T-helper 9 cell (primary cell): ENCODE data around the gene USHBP1.

Source experiments
- DNase-seq: peaks from one replicate; pipeline ENCODE4 v3.0.0-alpha.2; 2020

Gene USHBP1

DNA sequence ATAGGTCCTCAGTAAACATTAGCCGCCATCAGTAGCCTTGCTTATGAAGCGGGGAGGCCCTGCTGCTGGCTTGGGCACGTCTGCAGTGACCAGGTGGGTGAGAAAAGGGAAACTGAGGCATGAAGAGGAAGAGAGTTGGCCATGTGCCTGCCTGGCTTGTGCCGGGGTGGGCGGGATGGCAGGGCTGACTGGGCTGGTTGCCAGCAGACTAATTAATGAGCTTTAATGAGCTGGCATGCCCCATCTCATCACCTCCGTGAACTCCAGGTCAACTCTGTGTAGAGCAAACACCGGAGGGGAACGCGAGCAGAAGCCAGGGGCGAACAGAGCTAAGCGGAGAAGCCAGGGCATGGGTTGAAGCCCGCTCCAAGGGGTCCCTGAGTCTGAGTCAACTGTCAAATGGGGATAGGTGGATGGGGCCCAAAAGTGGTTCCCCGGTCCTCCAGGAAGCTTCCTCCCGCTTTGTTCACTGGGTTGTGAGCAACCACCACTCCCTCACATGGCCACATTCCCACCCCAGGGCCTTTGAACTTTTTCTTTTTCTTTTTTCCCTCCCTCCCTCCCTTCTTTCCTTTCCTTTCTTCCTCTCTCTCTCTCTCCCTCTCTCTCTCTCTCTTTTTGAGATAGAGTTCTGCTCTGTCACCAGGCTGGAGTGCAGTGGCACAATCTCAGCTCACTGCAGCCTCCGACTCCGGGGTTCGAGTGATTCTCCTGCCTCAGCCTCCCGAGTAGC is 27.6 kb downstream of the USHBP1 start:
- DNase-seq, result no peak

DNA sequence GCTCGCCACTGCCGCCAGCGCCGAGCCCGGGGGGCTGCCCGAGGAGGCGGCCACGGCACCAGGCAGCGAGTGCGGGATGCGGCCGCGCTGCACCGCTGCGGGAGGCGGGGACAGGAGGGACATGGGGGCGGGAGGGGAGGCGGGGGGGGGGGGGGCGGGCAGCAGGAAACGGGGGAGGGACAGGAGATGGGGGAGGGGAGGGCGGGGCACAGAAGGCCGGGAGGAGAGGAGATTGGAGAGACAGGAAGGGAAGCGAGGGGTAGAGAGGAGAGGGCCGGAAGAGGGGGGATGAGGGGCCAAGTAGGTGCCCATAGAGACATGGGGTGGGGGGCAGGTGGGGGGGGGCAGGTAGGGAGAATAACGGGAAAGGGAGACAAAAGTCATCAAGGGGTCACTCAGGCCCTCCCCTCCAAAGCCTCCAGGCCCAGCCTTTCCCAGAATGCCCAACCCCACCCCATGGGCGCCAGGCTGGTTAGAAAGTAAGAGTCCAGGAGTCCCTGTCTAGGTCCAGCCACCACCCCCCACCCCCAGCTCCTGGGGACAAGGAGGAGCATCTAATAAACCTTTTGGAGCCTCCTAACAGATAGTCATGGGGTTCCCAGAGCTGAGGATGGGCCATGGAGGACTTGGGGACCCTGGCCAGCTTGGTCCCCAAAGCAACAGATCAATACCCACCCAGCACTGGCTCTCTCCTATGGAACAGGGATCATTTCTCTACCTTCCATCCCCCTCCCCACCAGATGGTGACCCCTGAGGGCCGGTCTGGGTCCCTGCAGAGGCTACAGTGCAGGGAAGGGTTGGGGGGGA is 28.4 kb downstream of the USHBP1 start:
- no peak for DNase-seq

DNA sequence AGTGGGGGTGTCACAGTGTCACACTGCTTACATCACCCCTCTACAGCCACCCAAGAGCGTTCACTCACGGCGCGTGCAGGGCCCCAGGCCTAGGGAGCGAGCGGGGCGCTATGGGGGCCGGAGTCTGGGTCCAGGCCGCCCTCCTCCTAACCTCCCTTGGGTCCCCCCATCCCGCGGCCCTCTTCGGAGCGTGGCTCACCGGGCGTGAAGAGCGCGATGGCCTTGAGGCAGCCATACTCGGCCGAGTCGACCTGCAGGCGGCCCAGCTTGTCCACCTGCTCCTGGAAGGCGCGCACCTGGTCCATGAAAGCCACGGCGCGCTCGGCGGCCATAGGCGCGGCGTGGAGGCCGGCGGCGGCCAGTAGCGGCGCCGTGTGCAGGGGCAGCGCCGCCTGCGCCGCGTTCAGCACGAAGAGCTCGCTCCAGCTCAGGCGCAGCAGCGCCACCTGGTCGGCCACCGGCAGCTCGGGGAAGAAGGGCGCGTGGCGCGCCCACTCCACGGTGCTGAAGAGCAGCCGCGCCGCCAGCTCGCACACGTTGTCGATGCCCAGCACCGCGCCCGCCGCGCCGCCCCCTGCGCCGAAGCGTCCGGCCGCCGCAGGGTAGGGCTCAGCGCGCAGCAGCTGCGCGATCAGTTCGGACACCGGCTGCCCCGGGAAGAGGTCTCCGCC is 29.1 kb downstream of the USHBP1 start:
- peak; percentile 64 for DNase-seq

DNA sequence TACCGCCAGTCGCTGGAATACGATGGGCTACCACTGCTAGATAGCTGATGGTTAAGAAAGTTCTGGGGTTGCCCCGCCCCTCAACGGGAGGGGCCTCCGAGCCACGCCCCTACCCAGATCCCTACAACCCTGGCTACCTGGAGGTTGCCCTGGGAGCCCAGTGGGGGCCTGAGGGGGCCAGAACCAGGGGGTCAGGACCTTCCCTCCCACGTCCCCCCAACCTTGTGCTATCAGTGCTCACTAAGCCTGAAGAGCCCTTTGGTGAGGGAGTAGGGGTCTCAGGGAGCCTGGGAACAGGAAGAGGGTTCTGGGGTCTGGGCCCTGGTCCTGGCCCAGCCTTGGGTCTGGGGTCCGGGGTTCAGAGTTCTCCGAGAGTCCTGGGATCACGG is 29.6 kb downstream of the USHBP1 start:
- peak; percentile 39 for DNase-seq

DNA sequence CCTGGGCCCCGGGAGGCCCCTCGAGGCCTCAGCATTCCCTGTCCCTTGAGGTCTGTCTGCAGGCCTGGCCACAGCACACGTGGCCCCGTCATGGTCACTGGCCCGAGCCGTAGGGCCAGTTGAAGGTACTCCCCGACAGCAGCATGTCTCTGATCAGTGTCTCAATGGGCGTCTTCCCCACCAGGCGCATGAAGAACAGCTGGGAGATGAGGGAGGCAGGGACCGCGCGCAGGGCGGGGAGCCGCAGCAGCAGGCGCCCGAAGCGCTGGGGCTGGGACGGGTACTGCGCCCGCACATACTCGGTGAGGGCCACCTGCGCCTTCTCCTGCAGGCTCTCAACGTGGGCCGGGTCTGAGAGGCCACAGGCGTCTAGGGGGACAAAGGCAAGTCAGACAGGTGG is 32.3 kb downstream of the USHBP1 start:
- no peak for DNase-seq

DNA sequence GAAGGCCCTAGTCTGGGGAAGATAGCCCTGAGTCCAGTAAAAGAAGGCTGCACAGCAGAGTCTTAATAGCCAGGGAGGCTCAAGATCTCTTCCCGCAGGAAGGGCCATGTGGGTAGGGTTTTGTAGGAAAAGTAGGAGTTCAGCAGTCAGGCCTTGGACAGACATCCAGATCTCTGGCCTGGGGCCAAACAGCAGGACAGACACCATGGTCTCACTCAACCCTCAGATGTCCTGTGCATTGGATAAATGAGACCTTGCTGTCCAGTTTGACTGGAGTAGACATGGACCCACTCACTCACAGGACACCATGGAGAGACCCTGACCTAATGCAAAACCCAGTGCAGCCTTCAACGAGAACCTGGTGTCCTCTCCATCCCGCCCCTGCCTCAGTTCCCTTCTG is 34.7 kb downstream of the USHBP1 start:
- DNase-seq, result no peak

DNA sequence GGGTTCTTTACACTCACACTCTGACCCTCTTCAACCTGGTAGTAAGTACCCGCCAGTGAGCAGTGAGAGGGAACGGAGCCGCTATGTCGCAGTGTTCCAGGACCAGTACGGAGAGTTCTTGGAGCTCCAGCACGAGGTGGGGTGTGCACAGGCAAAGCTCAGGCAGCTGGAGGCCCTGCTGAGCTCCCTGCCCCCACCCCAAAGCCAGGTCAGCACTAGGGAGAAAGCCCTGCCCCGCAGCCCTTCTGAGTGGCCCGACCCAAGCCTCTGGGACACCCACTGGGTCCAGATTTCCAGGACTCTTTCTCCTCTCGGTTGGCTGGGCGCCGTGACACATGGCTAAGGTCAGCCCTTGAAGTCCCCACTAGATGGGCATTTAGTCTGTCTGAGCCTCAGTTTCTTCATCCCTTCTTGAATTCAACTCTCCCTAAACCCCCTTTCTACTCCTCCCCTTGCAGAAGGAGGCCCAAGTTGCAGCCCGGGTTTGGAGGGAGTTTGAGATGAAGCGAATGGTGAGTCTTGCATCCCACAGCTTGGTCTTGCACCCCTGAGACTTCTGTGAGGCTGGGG is 36.7 kb downstream of the USHBP1 start:
- no peak for DNase-seq

DNA sequence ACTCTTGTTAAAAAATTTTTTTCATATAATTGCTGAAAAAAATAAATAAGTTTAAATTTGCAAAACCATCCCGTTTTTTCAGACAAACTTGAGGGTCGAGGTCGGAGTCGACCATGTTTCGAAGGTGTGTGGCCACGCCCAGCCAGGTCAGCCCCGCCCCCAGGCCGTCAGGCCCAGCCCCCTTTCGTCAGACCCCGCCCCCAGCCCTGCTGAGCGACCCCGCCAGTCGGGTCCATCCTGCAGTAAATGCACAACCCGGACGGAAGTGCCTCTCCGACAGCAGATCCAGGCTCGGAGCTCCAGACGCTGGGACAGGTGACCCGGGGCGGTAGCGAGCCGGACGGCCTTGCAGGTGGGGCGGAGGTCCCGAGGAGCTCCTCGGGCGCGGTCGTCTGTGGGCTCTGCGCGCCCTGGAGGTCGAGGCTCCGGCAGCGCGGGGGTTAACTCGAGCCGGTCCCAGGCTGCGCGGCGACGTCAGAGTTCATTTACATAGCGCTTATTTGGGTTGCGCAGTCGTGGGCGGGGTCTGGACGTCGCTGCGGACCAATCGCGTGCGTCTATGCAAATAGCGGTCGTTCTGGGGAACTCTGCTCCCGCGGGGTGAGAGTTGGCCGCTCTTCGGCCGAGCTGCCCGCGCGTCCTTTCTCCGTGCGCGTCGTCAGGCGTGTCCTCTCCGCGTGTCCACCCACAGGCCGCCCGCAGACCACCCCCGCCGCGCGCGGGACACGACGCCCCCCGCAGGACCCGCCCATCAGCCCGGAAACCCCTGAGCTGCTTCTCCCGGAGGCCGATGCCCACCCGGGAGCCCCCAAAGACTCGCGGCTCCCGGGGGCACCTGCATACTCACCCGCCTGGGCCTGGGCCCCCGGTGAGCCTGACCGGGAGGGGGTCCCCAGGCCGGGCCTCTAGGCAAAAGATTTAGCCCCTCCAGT is 38.3 kb downstream of the USHBP1 start, which contains the start of gene OCEL1:
Gene OCEL1, plus strand, starts transcription at position 225 of the 932 bp plus-strand sequence. Its CDS starts 22 bp downstream, at position 247.
- peak; percentile 94 for DNase-seq

DNA sequence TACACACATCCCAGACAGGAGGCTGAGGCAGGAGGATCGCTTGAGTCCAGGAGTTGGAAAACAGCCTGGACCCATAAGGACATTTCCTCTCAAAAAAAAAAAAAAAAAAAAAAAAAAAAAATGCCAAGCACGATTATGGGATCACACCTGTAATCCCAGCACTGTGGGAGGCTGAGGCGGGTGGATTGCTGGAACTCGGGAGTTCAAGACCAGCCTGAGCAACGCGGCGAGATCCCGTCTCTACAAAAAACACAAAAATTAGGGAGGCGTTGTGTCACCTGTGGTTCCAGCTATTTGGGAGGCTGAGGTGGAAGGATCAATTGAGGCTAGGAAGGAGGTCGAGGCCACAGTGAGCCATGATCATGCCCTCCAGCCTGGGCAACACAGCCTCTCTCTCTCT is 39.5 kb downstream of the USHBP1 start:
- no peak for DNase-seq

DNA sequence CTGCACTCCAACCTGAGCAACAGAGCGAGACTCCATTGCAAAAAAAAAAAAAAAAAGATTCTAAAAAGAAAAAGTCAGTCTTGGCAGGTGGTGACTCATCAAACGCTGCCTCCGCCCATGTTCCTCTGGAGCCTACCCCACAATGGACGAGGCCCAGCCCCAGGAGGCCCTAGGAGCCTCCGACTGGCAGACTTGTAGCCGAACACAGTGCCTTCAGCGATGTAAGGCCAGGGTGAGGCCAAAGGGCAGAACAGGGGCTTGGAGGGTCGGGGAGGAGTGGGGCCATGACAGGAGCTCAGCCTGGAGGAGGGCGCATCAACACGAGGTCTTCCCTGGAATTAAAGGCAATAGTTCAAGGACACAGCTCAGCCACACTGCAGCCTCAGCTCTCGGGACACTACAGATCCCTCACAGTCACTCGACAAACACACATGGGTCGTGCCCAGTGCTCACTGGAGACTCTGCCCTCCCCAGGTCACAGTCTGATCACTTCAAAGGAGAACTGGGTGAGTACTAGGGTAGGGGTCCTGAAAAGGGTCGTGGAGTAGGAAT is 44.3 kb downstream of the USHBP1 start:
- no peak for DNase-seq

DNA sequence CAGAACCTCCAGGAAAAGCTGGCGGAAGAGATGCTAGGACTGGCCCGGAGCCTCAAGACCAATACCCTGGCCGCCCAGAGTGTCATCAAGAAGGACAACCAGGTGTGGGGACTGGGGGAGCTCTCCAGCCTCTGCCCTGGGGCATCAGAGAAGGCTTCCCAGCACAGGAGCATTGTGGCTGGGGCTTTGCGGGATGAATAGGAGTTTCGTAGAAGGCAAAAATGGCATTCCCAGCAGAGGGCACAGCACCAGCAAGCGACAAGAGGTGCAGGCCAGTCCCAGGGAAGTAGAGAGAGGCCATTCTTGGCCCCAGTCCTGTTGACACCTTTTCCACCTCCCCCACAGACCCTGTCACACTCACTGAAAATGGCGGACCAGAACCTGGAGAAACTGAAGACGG is 45.3 kb downstream of the USHBP1 start:
- no peak for DNase-seq

DNA sequence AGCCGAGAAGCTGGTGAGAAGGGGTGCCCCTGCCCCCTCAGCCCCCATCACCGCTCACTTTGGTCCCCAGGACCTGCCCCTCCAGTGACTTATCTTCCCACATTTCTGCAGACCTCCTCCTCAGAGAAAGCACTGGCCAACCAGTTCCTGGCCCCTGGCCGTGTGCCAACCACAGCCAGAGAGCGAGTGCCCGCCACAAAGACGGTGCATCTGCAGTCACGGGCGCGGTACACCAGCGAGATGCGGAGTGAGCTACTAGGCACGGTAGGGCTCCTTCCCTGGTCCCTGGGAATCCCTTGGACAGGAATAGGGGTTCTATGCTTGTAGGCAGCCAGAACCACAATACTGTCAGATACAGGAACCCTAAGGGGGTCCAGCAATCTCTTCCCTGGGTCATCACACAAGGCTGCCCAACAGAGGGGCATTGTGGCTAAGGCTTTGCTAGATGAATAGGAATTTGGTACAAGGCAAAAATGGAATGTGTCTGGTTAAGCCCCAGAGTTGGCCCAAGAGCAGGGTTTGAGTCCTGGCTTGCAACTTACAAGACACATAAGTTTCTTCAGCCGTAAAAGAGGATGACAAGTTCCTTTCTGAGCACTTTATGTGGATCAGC is 48.4 kb downstream of the USHBP1 start:
- DNase-seq, result no peak

DNA sequence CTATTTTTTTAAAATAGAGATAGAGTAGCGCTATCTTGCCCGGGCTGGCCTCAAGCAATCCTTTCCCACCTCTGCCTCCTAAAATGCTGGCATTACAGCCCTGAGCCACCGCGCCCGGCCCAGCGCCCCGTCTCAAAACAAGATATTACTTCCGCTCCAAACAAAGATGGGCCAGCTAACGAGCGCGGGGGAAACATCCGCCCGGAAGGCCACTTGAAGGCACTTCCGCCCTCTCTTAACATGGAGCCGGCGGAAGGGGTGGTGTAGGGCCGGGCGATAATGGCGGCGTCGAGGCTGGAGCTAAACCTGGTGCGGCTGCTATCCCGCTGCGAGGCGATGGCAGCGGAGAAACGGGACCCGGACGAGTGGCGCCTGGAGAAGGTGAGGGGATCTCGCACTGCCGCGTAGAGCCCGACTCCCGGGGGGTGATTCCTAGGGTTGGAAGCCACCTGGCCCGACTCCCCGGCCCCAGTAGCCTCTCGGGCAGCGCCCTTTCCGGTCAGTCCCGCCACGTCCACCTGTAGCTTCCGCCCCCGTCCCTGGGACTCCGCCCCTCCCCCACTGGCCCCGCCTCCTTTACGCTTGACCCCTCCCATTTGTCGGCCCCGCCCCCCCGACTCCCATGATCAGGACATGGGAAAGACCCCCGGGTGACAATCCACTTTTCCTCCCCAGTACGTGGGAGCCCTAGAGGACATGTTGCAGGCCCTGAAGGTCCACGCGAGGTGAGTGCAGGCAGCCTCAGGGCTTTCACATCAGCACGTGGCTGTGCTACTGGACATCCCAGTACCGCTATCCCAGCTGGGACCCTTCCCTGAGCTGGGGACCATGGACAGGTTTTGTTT is 49.2 kb downstream of the USHBP1 start, which contains the start of gene USE1:
Gene USE1, plus strand, starts transcription at position 231 of the 845 bp plus-strand sequence. Its CDS starts 49 bp downstream, at position 280.
- peak; percentile 82 for DNase-seq

DNA sequence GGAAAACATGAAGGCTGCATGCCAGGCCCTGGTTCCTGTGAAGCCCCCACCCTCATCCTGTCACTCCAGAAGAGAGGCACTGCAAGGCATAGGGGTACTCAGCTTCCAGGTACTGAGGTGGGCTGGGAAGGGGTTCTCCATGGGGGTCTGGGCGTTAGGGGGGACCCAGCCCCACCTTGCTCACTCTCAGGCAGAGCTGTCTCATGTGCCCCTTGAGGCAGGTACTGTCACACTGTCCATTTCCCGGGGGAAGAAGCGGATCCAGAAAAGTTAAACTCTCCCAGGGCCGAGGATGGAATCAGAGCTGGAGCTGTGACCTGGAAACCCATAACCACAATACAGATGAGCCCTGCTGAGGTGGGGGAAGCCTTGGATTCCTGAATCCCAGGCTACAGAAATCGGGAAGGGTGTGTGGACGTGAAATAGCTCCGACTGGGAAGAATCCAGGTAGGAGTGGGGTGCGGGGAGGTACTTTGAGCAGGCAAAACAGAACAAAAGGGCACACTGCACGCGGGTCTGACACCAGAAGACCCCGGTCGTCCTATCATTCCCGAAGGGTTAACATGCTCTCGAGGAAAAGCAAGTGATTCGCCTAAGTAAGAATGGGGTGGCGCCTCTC is 49.9 kb downstream of the USHBP1 start:
- no peak for DNase-seq

DNA sequence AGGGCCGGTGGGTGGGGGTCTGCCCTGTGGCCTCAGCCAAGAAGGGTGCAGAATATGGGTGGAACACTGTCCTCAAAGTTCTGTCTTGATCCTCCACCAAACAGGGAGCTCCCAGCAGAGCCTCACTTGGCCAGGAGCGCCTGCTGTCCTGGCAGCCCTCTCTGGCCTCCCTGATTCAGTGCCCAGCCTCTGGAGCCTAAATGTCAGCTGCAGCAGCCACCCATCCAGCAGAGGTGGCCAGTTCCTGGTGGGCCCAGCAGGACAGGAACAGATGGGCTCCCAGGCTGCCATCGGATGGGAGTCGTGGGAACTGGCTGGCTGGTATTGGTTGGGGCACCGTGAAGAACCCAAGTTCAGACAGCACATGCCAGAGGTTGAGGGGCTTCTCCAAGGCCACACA is 51.2 kb downstream of the USHBP1 start:
- DNase-seq, result no peak

DNA sequence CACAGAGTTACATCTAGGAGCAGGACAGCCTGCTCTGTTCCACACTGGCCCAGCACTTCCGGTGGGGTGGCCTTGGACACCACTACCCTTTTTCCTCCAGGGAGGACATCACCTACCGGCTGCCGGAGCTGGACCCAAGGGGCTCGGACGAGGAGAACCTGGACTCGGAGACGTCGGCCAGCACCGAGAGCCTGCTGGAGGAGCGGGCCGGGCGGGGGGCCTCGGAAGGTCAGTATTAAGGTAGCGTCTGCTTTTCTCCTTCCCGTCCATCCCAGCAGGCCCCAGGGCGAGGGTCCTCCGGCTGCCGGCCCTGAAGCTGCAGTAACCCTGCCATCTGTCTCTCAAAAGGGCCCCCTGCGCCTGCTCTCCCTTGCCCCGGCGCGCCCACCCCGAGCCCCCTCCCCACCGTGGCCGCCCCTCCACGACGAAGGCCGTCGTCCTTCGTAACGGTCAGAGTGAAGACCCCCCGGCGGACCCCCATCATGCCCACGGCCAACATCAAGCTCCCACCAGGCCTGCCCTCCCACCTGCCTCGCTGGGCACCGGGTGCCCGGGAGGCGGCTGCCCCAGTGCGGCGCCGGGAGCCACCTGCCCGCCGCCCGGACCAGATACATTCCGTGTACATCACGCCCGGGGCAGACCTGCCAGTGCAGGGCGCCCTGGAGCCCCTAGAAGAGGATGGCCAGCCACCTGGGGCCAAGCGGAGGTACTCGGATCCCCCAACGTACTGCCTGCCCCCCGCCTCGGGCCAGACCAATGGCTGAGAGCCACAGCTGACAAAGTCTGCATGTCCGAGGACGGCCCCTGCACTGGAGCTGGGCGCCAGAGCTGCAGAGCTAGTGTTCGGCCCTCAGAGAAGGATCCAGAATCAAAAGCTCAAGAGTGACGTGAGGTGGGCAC is 52.7 kb downstream of the USHBP1 start:
- DNase-seq, result no peak

DNA sequence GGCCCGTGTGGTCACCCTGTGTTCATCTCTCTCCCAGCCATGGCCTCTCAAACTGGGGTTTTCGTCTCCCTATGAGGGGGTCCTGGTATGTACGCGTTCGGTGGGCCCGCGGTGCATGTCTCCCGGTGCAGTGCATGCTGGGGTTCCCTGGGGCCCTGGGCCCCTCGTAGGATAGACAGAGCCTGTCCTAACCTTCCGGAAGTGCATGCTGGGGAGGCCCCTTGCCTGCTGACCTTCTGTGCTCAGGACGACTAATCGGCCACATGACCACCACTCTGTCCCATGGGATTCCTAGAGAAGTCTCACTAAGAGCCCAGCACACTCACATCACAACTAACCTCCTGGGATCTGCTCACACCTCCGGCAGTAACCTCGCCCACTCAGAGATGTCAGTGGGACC is 54.2 kb downstream of the USHBP1 start:
- no peak for DNase-seq
